H9 (cell line): ENCODE results near the gene FABP1. TPM values are rescaled to one million over a fixed set of nuclear protein-coding genes. Genes with fewer than 3 reads are reported as not detected.

Experiments
- DNase-seq: peaks from one replicate; pipeline ENCODE4 v3.0.0-alpha.2; 2017
- H2AFZ ChIP-seq: one replicate; pipeline ENCODE4 v1.6.1; 2013; ENCODE audit warnings: mild to moderate bottlenecking, low read length, control low read depth, moderate library complexity
- H2AK5ac ChIP-seq: 2 replicates; pipeline ENCODE4 v1.6.1; 2013; ENCODE audit warnings: low read length, control low read depth, mixed read lengths; ENCODE audit not compliant: insufficient read length
- H2BK120ac ChIP-seq: one replicate; pipeline ENCODE4 v1.6.1; 2013; ENCODE audit warnings: low read depth, mild to moderate bottlenecking, low read length, control low read depth, inconsistent platforms; ENCODE audit not compliant: poor library complexity, severe bottlenecking
- H2BK12ac ChIP-seq: 2 replicates; pipeline ENCODE4 v1.6.1; 2013; ENCODE audit warnings: low read length, control low read depth, mixed read lengths, low read depth; ENCODE audit not compliant: insufficient read length
- H2BK15ac ChIP-seq: 2 replicates; pipeline ENCODE4 v1.6.1; 2013; ENCODE audit warnings: low read depth, low read length, control low read depth
- H2BK20ac ChIP-seq: one replicate; pipeline ENCODE4 v1.6.1; 2013; ENCODE audit warnings: low read depth, mild to moderate bottlenecking, low read length, control low read depth, inconsistent platforms; ENCODE audit not compliant: poor library complexity, severe bottlenecking
- H2BK5ac ChIP-seq: 2 replicates; pipeline ENCODE4 v1.6.1; 2013; ENCODE audit warnings: low read length, control low read depth, mixed read lengths; ENCODE audit not compliant: insufficient read length
- H3K14ac ChIP-seq: 2 replicates; pipeline ENCODE4 v1.6.1; 2013; ENCODE audit warnings: low read length, control low read depth; ENCODE audit not compliant: insufficient read depth
- H3K18ac ChIP-seq: 2 replicates; pipeline ENCODE4 v1.6.1; 2013; ENCODE audit warnings: low read depth, mild to moderate bottlenecking, mixed read lengths, low read length, control low read depth; ENCODE audit not compliant: insufficient read length
- H3K23ac ChIP-seq: 2 replicates; pipeline ENCODE4 v1.6.1; 2013; ENCODE audit warnings: low read length, control low read depth, mixed read lengths, low read depth; ENCODE audit not compliant: insufficient read length
- H3K23me2 ChIP-seq: 2 replicates; pipeline ENCODE4 v1.6.1; 2013; ENCODE audit warnings: low read depth, mild to moderate bottlenecking, mixed read lengths, low read length, control low read depth; ENCODE audit not compliant: insufficient read length, poor library complexity, severe bottlenecking
- H3K27ac ChIP-seq: 2 replicates; pipeline ENCODE4 v1.5.1; 2013; ENCODE audit warnings: low read length, control low read depth, mixed read lengths, low read depth; ENCODE audit not compliant: insufficient read length
- H3K27me3 ChIP-seq: 2 replicates; pipeline ENCODE4 v1.6.1; 2013; ENCODE audit warnings: low read length, control low read depth, inconsistent platforms; ENCODE audit not compliant: insufficient read depth
- H3K4ac ChIP-seq: 2 replicates; pipeline ENCODE4 v1.6.1; 2013; ENCODE audit warnings: low read depth, mild to moderate bottlenecking, control low read depth, inconsistent platforms, low read length, moderate library complexity
- H3K4me1 ChIP-seq: 2 replicates; pipeline ENCODE4 v1.6.1; 2013; ENCODE audit warnings: low read length, control low read depth, inconsistent platforms; ENCODE audit not compliant: insufficient read depth
- H3K4me2 ChIP-seq: 2 replicates; pipeline ENCODE4 v1.6.1; 2013; ENCODE audit warnings: low read length, control low read depth, mixed read lengths; ENCODE audit not compliant: insufficient read length, insufficient read depth
- H3K56ac ChIP-seq: 2 replicates; pipeline ENCODE4 v1.6.1; 2013; ENCODE audit warnings: low read depth, mild to moderate bottlenecking, mixed read lengths, low read length, control low read depth; ENCODE audit not compliant: insufficient read length
- H3K79me1 ChIP-seq: 2 replicates; pipeline ENCODE4 v1.6.1; 2013; ENCODE audit warnings: low read depth, mild to moderate bottlenecking, moderate library complexity, low read length, control low read depth, inconsistent platforms; ENCODE audit not compliant: insufficient read depth, poor library complexity, severe bottlenecking
- H3K79me2 ChIP-seq: 2 replicates; pipeline ENCODE4 v1.6.1; 2013; ENCODE audit warnings: low read length, control low read depth, inconsistent platforms; ENCODE audit not compliant: insufficient read depth
- H3K9ac ChIP-seq: 2 replicates; pipeline ENCODE4 v1.6.1; 2013; ENCODE audit warnings: low read length, control low read depth, mixed read lengths; ENCODE audit not compliant: insufficient read length; ENCODE audit errors: extremely low read depth
- H3K9me3 ChIP-seq: one replicate; pipeline ENCODE4 v1.6.1; 2013; ENCODE audit warnings: low read depth, low read length, inconsistent platforms; ENCODE audit not compliant: control insufficient read depth
- H3T11ph ChIP-seq: one replicate; pipeline ENCODE4 v1.6.1; 2013; ENCODE audit warnings: mild to moderate bottlenecking, low read length, control low read depth, inconsistent platforms
- H4K20me1 ChIP-seq: one replicate; pipeline ENCODE4 v1.6.1; 2013; ENCODE audit not compliant: control insufficient read depth, insufficient read length, insufficient read depth
- H4K5ac ChIP-seq: 2 replicates; pipeline ENCODE4 v1.6.1; 2013; ENCODE audit warnings: low read depth, mild to moderate bottlenecking, mixed read lengths, low read length, control low read depth; ENCODE audit not compliant: insufficient read length
- H4K8ac ChIP-seq: replicated peaks from 2 replicates; pipeline ENCODE4 v1.6.1; 2013; ENCODE audit warnings: low read length, control low read depth, mixed read lengths, low read depth; ENCODE audit not compliant: insufficient read length
- H4K91ac ChIP-seq: 2 replicates; pipeline ENCODE4 v1.6.1; 2013; ENCODE audit warnings: low read depth, mild to moderate bottlenecking, moderate library complexity, mixed read lengths, low read length, control low read depth; ENCODE audit not compliant: insufficient read length
- H3K27ac Mint-ChIP-seq, 3 experiments: 2 replicates in 2 of 3; 3 replicates in 1 of 3; pipeline ENCODE4 v1.8.0; 2020 to 2021; ENCODE audit warnings: mixed read lengths in 3 of 3, mild to moderate bottlenecking in 1 of 3, moderate library complexity in 1 of 3
- H3K27me3 Mint-ChIP-seq: 2 replicates; pipeline ENCODE4 v1.8.0; 2021; ENCODE audit warnings: low read depth, mild to moderate bottlenecking, moderate library complexity, mixed read lengths
- H3K36me3 Mint-ChIP-seq, 3 experiments: 2 replicates in 2 of 3; 3 replicates in 1 of 3; pipeline ENCODE4 v1.8.0; 2020 to 2021; ENCODE audit warnings: low read depth in 3 of 3, mixed read lengths in 3 of 3; ENCODE audit not compliant: insufficient read depth in 1 of 3
- H3K4me1 Mint-ChIP-seq, 2 experiments: 2 replicates each; pipeline ENCODE4 v1.8.0; 2020; ENCODE audit warnings: mixed read lengths in 2 of 2
- H3K4me3 Mint-ChIP-seq, 2 experiments: 2 replicates in 1 of 2; 3 replicates in 1 of 2; pipeline ENCODE4 v1.8.0; 2020 to 2021; ENCODE audit warnings: mild to moderate bottlenecking in 2 of 2, mixed read lengths in 2 of 2, moderate library complexity in 1 of 2
- H3K9me3 Mint-ChIP-seq, 2 experiments: 2 replicates in 1 of 2; 3 replicates in 1 of 2; pipeline ENCODE4 v1.8.0; 2020; ENCODE audit warnings: mild to moderate bottlenecking in 2 of 2, mixed read lengths in 2 of 2, moderate library complexity in 1 of 2
- WGBS: extraction: QIAGEN DNeasy Blood & Tissue Kit; methylation state at CpG from one replicate; pipeline ENCODE4 v1.1.7; 2013; ENCODE audit warnings: missing lambda C conversion rate, low lambda C conversion rate, mixed read lengths; ENCODE audit not compliant: insufficient read length; ENCODE audit errors: extremely low coverage; 5-methylcytosine and 5-hydroxymethylcytosine counted together
- total RNA-seq: library from RNA; stranded (reverse); gene quantifications from 2 replicates; pipeline ENCODE4 v1.2.1, GENCODE V29; 2021
- TF ChIP-seq, protein P1 (sequence below): fragments of 200-600 bp; sonication (generic); conservative IDR thresholded peaks from 3 replicates; pipeline ENCODE4 v1.8.0; 2021; ENCODE audit warnings: antibody characterized with exemption, mild to moderate bottlenecking

FABP1 gene
- total RNA-seq, 1 experiment from 2014 or later, result not detected

DNA sequence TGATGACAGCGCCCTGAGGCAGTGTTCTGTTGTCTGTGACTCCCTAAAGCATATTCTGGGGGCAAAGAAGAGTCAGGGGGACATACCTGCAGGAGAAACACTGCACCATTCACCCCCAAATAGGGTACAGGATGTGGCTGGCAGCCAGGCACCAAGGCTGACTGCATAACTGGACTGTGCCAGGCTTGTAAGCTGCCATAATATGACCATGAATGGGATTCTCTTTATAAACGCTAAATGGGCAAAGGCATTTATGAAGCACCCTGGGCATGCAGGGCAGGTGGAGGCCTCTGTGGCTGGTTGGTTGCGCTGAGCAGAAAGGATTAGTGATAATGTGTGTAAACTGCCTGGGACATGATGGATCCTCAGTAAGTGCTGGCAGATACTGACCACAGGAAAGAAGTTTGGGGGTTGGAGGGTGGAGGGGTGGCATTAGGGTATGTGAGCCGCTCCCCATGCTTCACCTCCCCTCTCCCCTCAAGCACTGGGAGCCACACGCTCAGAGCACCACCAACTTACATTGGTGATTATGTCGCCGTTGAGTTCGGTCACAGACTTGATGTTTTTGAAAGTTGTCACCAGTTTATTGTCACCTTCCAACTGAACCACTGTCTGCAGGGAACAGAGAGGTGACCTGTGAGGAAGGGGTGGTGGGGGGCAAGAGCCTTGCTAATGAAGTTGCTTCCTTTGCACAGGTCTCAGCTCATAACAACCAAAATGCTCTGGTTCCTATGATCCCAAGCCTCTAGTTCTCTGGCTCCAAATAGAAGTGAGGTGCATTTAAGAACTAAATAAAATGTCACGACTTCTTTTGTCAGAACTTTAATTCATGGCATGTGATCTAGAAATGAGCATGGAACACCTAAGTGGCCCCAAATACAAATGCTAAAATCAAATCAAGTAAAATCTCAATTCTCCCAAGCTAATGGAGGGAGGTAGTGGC lies 3.6 kb downstream of the FABP1 start:
- Histone ChIP-seq H3K23ac (no peak overlapping the region), H3K56ac (no peak overlapping the region), H3T11ph (no peak overlapping the region), H3K79me2 (no peaks in the 10 kb centered on the region), H3K79me1 (no peaks in the 10 kb centered on the region), H3K18ac (no peak overlapping the region), H2AFZ (no peak overlapping the region), H4K8ac (no peak overlapping the region), H4K5ac (no peak overlapping the region), H3K23me2 (no peaks in the 10 kb centered on the region), H3K4me2 (no peak overlapping the region), H3K4ac (no peak overlapping the region), H3K27me3 (no peaks in the 10 kb centered on the region), H2BK15ac (no peak overlapping the region), H4K20me1 (no peaks in the 10 kb centered on the region), H3K4me1 (no peaks in the 10 kb centered on the region), H2BK120ac (no peak overlapping the region), H3K27ac (no peak overlapping the region), H2BK20ac (no peak overlapping the region), H3K9ac (no peak overlapping the region), H2BK5ac (no peak overlapping the region), H2AK5ac (no peak overlapping the region), H2BK12ac (no peak overlapping the region), H3K14ac (no peak overlapping the region), H3K9me3 (no peaks in the 10 kb centered on the region), H4K91ac (no peak overlapping the region)
- WGBS, result no CpG with 5 or more reads among the region's 9 CpGs
- no peak for DNase-seq
- Mint-ChIP-seq H3K36me3 (no peaks in the 10 kb centered on the region), H3K27me3 (peaks cover 13% of the 10 kb centered on the region), H3K4me1 (0 out of 4 replicates have a peak, but pooled peaks cover 0 to 2% of the 10 kb centered on the region in 2 experiments), H3K4me3 (no peak overlapping the region), H3K27ac (no peak overlapping the region), H3K9me3 (no peaks in the 10 kb centered on the region)
- TF ChIP-seq, protein P1, sequence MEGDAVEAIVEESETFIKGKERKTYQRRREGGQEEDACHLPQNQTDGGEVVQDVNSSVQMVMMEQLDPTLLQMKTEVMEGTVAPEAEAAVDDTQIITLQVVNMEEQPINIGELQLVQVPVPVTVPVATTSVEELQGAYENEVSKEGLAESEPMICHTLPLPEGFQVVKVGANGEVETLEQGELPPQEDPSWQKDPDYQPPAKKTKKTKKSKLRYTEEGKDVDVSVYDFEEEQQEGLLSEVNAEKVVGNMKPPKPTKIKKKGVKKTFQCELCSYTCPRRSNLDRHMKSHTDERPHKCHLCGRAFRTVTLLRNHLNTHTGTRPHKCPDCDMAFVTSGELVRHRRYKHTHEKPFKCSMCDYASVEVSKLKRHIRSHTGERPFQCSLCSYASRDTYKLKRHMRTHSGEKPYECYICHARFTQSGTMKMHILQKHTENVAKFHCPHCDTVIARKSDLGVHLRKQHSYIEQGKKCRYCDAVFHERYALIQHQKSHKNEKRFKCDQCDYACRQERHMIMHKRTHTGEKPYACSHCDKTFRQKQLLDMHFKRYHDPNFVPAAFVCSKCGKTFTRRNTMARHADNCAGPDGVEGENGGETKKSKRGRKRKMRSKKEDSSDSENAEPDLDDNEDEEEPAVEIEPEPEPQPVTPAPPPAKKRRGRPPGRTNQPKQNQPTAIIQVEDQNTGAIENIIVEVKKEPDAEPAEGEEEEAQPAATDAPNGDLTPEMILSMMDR, result no peak
